SK-N-SH (cell line): ENCODE data around the gene CLEC3A. TPM values are rescaled to one million over a fixed set of nuclear protein-coding genes. Genes with fewer than 3 reads are reported as not detected.

Source experiments
- CTCF ChIA-PET: fragments of 300-600, 350-600 bp; formaldehyde crosslinking; extraction: SDS; loops from one replicate; lab custom pipeline; 2021; lab: Yijun Ruan, JAX
- POLR2A ChIA-PET: fragments of 350-600 bp; sonication (Branson Sonifier 250); formaldehyde crosslinking; extraction: SDS; loops from one replicate; lab custom pipeline; 2020; ENCODE audit warnings: antibody characterized with exemption, inconsistent platforms; lab: Yijun Ruan, JAX
- DNase-seq: peaks from one replicate; pipeline ENCODE4 v3.0.0; 2012
- H2AFZ ChIP-seq: fragments of 200-600 bp; sonication (generic); 2 replicates; pipeline ENCODE4 v1.8.1; 2016; ENCODE audit warnings: antibody characterized with exemption, mild to moderate bottlenecking, low read depth
- H3F3A ChIP-seq: fragments of 200-600 bp; sonication (generic); replicated peaks from 2 replicates; pipeline ENCODE3; 2016; ENCODE audit warnings: antibody characterized with exemption, mild to moderate bottlenecking; ENCODE audit not compliant: insufficient read depth
- H3K27ac ChIP-seq, 2 experiments: fragments of 200-500 bp in 1 of 2; fragments of 200-600 bp in 1 of 2; sonication (Bioruptor generic) in 1 of 2; sonication (generic), shearing (Covaris generic) in 1 of 2; 2 replicates each; pipeline versions ENCODE4 v1.5.1 to v1.6.1; 2014 to 2016; ENCODE audit warnings: low read depth in 2 of 2, inconsistent platforms in 1 of 2, low read length in 1 of 2, mild to moderate bottlenecking in 1 of 2, mixed read lengths in 1 of 2
- H3K27me3 ChIP-seq: fragments of 200-600 bp; sonication (generic), shearing (Covaris generic); 2 replicates; pipeline ENCODE4 v1.6.1; 2016; ENCODE audit warnings: mixed run types; ENCODE audit not compliant: insufficient read depth
- H3K36me3 ChIP-seq, 2 experiments: fragments of 200-500 bp in 1 of 2; fragments of 200-600 bp in 1 of 2; sonication (Bioruptor generic) in 1 of 2; sonication (generic) in 1 of 2; replicated peaks in 1 of 2; 2 replicates each; pipeline versions ENCODE3 to v1.5.1; 2014 to 2016; ENCODE audit warnings: low read length in 1 of 2, mild to moderate bottlenecking in 1 of 2; ENCODE audit not compliant: insufficient read depth in 2 of 2, control insufficient read depth in 1 of 2
- H3K4me1 ChIP-seq, 2 experiments: fragments of 200-500 bp in 1 of 2; fragments of 200-600 bp in 1 of 2; sonication (Bioruptor generic) in 1 of 2; sonication (generic), shearing (Covaris generic) in 1 of 2; 2 replicates each; pipeline versions ENCODE4 v1.5.1 to v1.6.1; 2014 to 2016; ENCODE audit warnings: low read depth in 1 of 2, low read length in 1 of 2, mixed run types in 1 of 2; ENCODE audit not compliant: insufficient read depth in 2 of 2, control insufficient read depth in 1 of 2
- H3K4me2 ChIP-seq: fragments of 200-600 bp; sonication (generic), shearing (Covaris generic); 2 replicates; pipeline ENCODE4 v1.6.1; 2017; ENCODE audit warnings: mixed run types
- H3K4me3 ChIP-seq, 2 experiments: fragments of 200-500 bp in 1 of 2; fragments of 200-600 bp in 1 of 2; sonication (Bioruptor generic) in 1 of 2; sonication (generic), shearing (Covaris generic) in 1 of 2; 2 replicates each; pipeline versions ENCODE4 v1.5.1 to v1.8.1; 2014 to 2016; ENCODE audit warnings: low read depth in 2 of 2, inconsistent platforms in 1 of 2, low read length in 1 of 2, mild to moderate bottlenecking in 1 of 2, mixed read lengths in 1 of 2, moderate library complexity in 1 of 2
- H3K79me2 ChIP-seq: fragments of 200-600 bp; sonication (generic); 2 replicates; pipeline ENCODE4 v1.8.1; 2017; ENCODE audit warnings: mild to moderate bottlenecking; ENCODE audit not compliant: insufficient read depth
- H3K9ac ChIP-seq: fragments of 200-600 bp; sonication (generic); 2 replicates; pipeline ENCODE4 v1.6.1; 2017; ENCODE audit warnings: mixed run types
- H3K9me2 ChIP-seq: fragments of 200-600 bp; sonication (generic); 2 replicates; pipeline ENCODE4 v1.6.1; 2017; ENCODE audit warnings: mixed run types
- H3K9me3 ChIP-seq: fragments of 200-600 bp; sonication (generic); 2 replicates; pipeline ENCODE4 v1.6.1; 2017; ENCODE audit warnings: mixed run types, mild to moderate bottlenecking, moderate library complexity
- H4K20me1 ChIP-seq: fragments of 200-600 bp; sonication (generic); 2 replicates; pipeline ENCODE4 v1.6.1; 2017; ENCODE audit warnings: mild to moderate bottlenecking, mixed run types; ENCODE audit not compliant: insufficient read depth
- CHD2 ChIP-seq: fragments of 150-350 bp; IDR thresholded peaks from 2 replicates; pipeline ENCODE4 v1.6.1; 2018; ENCODE audit warnings: low read length; ENCODE audit not compliant: partially characterized antibody
- CTCF ChIP-seq: fragments of 200-600 bp; sonication (generic); IDR thresholded peaks from 2 replicates; pipeline ENCODE4 v1.6.1; 2017; ENCODE audit warnings: antibody characterized with exemption, mild to moderate bottlenecking, moderate library complexity
- FOSL2 ChIP-seq: IDR thresholded peaks from 2 replicates; pipeline ENCODE4 v1.4.0; 2012; ENCODE audit warnings: low read depth, mild to moderate bottlenecking, moderate library complexity, borderline replicate concordance
- FOXJ3 ChIP-seq: sonication (generic); formaldehyde crosslinking; IDR thresholded peaks from 2 replicates; pipeline ENCODE4 v1.5.1; 2020; ENCODE audit warnings: mild to moderate bottlenecking, missing genetic modification reagents
- GATA2 ChIP-seq: sonication (generic); formaldehyde crosslinking; IDR thresholded peaks from 2 replicates; pipeline ENCODE4 v1.5.0; 2020; ENCODE audit warnings: mild to moderate bottlenecking, missing genetic modification reagents
- IRF3 ChIP-seq: fragments of 150-350 bp; IDR thresholded peaks from 2 replicates; pipeline ENCODE4 v1.6.1; 2016; ENCODE audit warnings: mild to moderate bottlenecking, low read depth, low read length
- JUND ChIP-seq: IDR thresholded peaks from 2 replicates; pipeline ENCODE4 v1.4.0; 2012
- MEF2A ChIP-seq: IDR thresholded peaks from 2 replicates; pipeline ENCODE4 v1.4.0; 2012; ENCODE audit warnings: low read depth, borderline replicate concordance
- NFIC ChIP-seq: IDR thresholded peaks from 2 replicates; pipeline ENCODE4 v1.4.0; 2012; ENCODE audit warnings: borderline replicate concordance
- POLR2AphosphoS5 ChIP-seq: IDR thresholded peaks from 2 replicates; pipeline ENCODE4 v1.6.1; 2012; ENCODE audit warnings: low read depth, low read length
- RAD21 ChIP-seq: IDR thresholded peaks from 2 replicates; pipeline ENCODE4 v1.6.1; 2012; ENCODE audit warnings: mild to moderate bottlenecking, low read length
- RCOR1 ChIP-seq: fragments of 150-350 bp; IDR thresholded peaks from 2 replicates; pipeline ENCODE4 v1.6.1; 2017; ENCODE audit warnings: antibody characterized with exemption, low read length
- SIN3A ChIP-seq: IDR thresholded peaks from 2 replicates; pipeline ENCODE4 v1.6.1; 2012; ENCODE audit warnings: low read depth, mild to moderate bottlenecking, low read length, moderate library complexity, borderline replicate concordance
- ZBTB33 ChIP-seq: IDR thresholded peaks from 2 replicates; pipeline ENCODE4 v1.4.0; 2012; ENCODE audit warnings: low read depth, borderline replicate concordance
- WGBS: methylation state at CpG from one replicate; pipeline ENCODE4 v1.1.6; 2017; ENCODE audit warnings: low lambda C conversion rate; 5-methylcytosine and 5-hydroxymethylcytosine counted together
- polyA plus RNA-seq, 3 experiments: library from polyadenylated mRNA; depleted of rRNA; stranded (reverse); fragments of >200 nt; gene quantifications; 2 replicates each; pipeline ENCODE4 v1.2.3, GENCODE V29; 2012
- TF ChIP-seq, protein P1 (sequence below): fragments of 150-350 bp; IDR thresholded peaks from 2 replicates; pipeline ENCODE4 v1.6.1; 2017; ENCODE audit warnings: antibody characterized with exemption, low read length, low read depth, borderline replicate concordance
- TF ChIP-seq, protein P2 (sequence below): IDR thresholded peaks from 2 replicates; pipeline ENCODE4 v1.4.0; 2012; ENCODE audit warnings: low read depth

CLEC3A gene
- polyA plus RNA-seq, 1 of the 3 experiments (the other 2 are of a cell fraction) = 0.03 TPM

DNA sequence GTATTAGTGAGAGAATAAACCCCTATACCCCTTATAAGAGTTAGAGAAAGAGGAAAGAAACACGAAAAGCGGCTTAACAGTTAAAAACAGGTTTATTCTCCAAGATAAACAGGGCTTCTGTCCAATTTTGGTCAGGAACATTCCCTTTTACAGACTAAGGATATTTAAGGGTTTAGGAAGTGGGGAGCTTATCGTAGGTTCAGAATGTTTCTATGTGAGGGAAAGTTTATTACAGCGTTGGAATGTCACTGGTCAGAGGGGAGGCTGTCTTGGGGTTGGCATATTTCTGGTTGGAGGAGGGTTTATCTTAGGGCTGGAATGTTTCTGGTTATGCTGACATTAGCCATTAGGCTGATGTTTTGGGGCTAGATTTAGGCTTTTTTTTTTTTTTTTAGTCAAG lies 43.0 kb downstream of the CLEC3A start:
- H3F3A ChIP-seq = no peaks in the 10 kb centered on the region
- no peaks in the 10 kb centered on the region for H3K36me3 ChIP-seq
- ChIA-PET POLR2A (no interaction called here), CTCF (no interaction called here)
- H3K9ac ChIP-seq = no peak overlapping the region
- H4K20me1 ChIP-seq = no peaks in the 10 kb centered on the region
- no peak for DNase-seq
- H3K27me3 ChIP-seq = 0 out of 2 replicates have a peak, but pooled peaks cover 6% of the 10 kb centered on the region
- H3K9me3 ChIP-seq = no peaks in the 10 kb centered on the region
- no peak overlapping the region for H3K27ac ChIP-seq
- no peaks in the 10 kb centered on the region for H3K4me1 ChIP-seq
- H3K4me2 ChIP-seq = no peak overlapping the region
- no peak overlapping the region for H3K4me3 ChIP-seq
- no peaks in the 10 kb centered on the region for H3K79me2 ChIP-seq
- H2AFZ ChIP-seq = no peak overlapping the region
- WGBS = 33% methylated on average over 4 of the region's 4 CpGs
- TF ChIP-seq FOXJ3 (no peak), SIN3A (no peak), RCOR1 (no peak), MEF2A (no peak), GATA2 (CRISPR knock-in tag) (no peak), NFIC (no peak), CTCF (no peak), IRF3 (no peak)
- TF ChIP-seq, protein P1, sequence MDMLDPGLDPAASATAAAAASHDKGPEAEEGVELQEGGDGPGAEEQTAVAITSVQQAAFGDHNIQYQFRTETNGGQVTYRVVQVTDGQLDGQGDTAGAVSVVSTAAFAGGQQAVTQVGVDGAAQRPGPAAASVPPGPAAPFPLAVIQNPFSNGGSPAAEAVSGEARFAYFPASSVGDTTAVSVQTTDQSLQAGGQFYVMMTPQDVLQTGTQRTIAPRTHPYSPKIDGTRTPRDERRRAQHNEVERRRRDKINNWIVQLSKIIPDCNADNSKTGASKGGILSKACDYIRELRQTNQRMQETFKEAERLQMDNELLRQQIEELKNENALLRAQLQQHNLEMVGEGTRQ = no peak
- TF ChIP-seq, all 33 proteins: peak for 0
- no peaks in the 10 kb centered on the region for H3K9me2 ChIP-seq

DNA sequence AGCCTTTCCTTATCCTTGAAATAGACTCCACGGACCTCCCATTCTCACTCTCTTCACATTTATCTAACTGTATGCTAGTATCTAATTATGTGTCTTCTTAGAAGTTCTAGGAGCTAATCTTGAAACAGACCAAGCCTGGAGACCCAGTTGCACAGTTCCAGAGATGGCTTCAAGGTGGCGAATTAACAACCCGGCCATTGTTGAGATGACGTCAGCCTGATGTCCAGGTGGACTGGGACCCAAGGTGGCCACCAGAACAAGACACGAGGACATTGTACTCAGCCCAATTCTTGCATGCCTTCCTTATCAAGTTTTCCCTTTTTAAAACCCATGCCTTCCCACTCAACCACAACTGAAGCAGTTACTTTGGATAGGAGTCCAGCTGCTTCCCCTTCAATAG lies 47.6 kb downstream of the CLEC3A start:
- no peaks in the 10 kb centered on the region for H3K36me3 ChIP-seq
- ChIA-PET POLR2A (no interaction called here), CTCF (no interaction called here)
- DNase-seq = no peak
- no peaks in the 10 kb centered on the region for H4K20me1 ChIP-seq
- H2AFZ ChIP-seq = no peak overlapping the region
- H3K4me1 ChIP-seq = no peaks in the 10 kb centered on the region
- H3F3A ChIP-seq = no peaks in the 10 kb centered on the region
- no peak overlapping the region for H3K4me2 ChIP-seq
- H3K9me3 ChIP-seq = no peaks in the 10 kb centered on the region
- no peak overlapping the region for H3K27ac ChIP-seq
- WGBS = 62% methylated on average over 5 of the region's 5 CpGs
- no peaks in the 10 kb centered on the region for H3K9me2 ChIP-seq
- no peak overlapping the region for H3K9ac ChIP-seq
- no peak overlapping the region for H3K4me3 ChIP-seq
- no peaks in the 10 kb centered on the region for H3K27me3 ChIP-seq
- no peaks in the 10 kb centered on the region for H3K79me2 ChIP-seq
- TF ChIP-seq JUND (no peak), FOSL2 (no peak), SIN3A (no peak), IRF3 (no peak), ZBTB33 (no peak), POLR2AphosphoS5 (no peak), CHD2 (no peak), RAD21 (no peak), MEF2A (no peak)
- TF ChIP-seq, protein P2, sequence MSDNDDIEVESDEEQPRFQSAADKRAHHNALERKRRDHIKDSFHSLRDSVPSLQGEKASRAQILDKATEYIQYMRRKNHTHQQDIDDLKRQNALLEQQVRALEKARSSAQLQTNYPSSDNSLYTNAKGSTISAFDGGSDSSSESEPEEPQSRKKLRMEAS = no peak
